ENCODE data around the gene RASAL1. TPM values are rescaled to one million over a fixed set of nuclear protein-coding genes. Genes with fewer than 3 reads are reported as not detected.

Gene RASAL1
- total RNA-seq, 1 donor from 2014 or later: 0.41 TPM

GRCh38 chr12:113069751-113070116 lies 65.8 kb downstream of the RASAL1 start:
- no peaks in the 10 kb centered on the region for H3K36me3 ChIP-seq
- peaks cover 7% of the 10 kb centered on the region for H3K27me3 ChIP-seq (ENCODE audit: low read depth)
- no peaks in the 10 kb centered on the region for H3K4me1 ChIP-seq
- ATAC-seq: no peak
- H3K4me3 ChIP-seq: no peak overlapping the region
- intact Hi-C loops (cut with DNase I): no loop called here
- TF ChIP-seq CTCF (IDR thresholded peaks at IDR 0.05): no peak
- no peak overlapping the region for H3K27ac ChIP-seq
- no peaks in the 10 kb centered on the region for H3K9me3 ChIP-seq
- DNase-seq: no peak

GRCh38 chr12:113069149-113069548 lies 66.4 kb downstream of the RASAL1 start:
- Histone ChIP-seq H3K4me1 (no peaks in the 10 kb centered on the region), H3K9me3 (no peaks in the 10 kb centered on the region), H3K27ac (no peak overlapping the region), H3K27me3 (ENCODE audit: low read depth) (peaks cover 13% of the 10 kb centered on the region), H3K4me3 (no peak overlapping the region), H3K36me3 (no peaks in the 10 kb centered on the region)
- DNase-seq (no peak), ATAC-seq (no peak)
- no peak for TF ChIP-seq CTCF (IDR thresholded peaks at IDR 0.05)
- intact Hi-C loops (cut with DNase I): no loop called here

GRCh38 chr12:113067987-113068935 lies 67.3 kb downstream of the RASAL1 start:
- intact Hi-C loops (cut with DNase I): no loop called here
- no peak for DNase-seq
- no peak for ATAC-seq
- TF ChIP-seq CTCF (IDR thresholded peaks at IDR 0.05): no peak
- Histone ChIP-seq H3K27ac (no peak overlapping the region), H3K27me3 (ENCODE audit: low read depth) (peaks cover 22% of the 10 kb centered on the region), H3K4me1 (no peaks in the 10 kb centered on the region), H3K36me3 (no peaks in the 10 kb centered on the region), H3K4me3 (no peak overlapping the region), H3K9me3 (no peaks in the 10 kb centered on the region)

GRCh38 chr12:113066813-113067400 lies 68.7 kb downstream of the RASAL1 start:
- Histone ChIP-seq H3K27me3 (ENCODE audit: low read depth) (peaks cover 32% of the 10 kb centered on the region), H3K36me3 (no peaks in the 10 kb centered on the region), H3K4me1 (no peaks in the 10 kb centered on the region), H3K9me3 (no peaks in the 10 kb centered on the region), H3K27ac (no peak overlapping the region), H3K4me3 (no peak overlapping the region)
- DNase-seq (no peak), ATAC-seq (no peak)
- no peak for TF ChIP-seq CTCF (IDR thresholded peaks at IDR 0.05)
- intact Hi-C loops (cut with DNase I): no loop called here

- Histone ChIP-seq H3K27ac (no peak overlapping the region), H3K4me3 (no peak overlapping the region), H3K4me1 (no peaks in the 10 kb centered on the region), H3K27me3 (ENCODE audit: low read depth) (peaks cover 36% of the 10 kb centered on the region), H3K36me3 (no peaks in the 10 kb centered on the region), H3K9me3 (no peaks in the 10 kb centered on the region)
- ATAC-seq (no peak), DNase-seq (no peak)
- TF ChIP-seq CTCF (IDR thresholded peaks at IDR 0.05): no peak
- intact Hi-C loops (cut with DNase I): no loop called here
These were observed 70.2 kb downstream of the RASAL1 start for GRCh38 chr12:113065126-113066007.
